NCI-H1436 treated with DMSO at 0.1 percent for 48 hours (cell line): ENCODE results near the gene SSR1.
A peak's percentile ranks its signal among the peaks of the same experiment; 100 is the strongest.

ENCODE experiments used
- DNase-seq: peaks from one replicate; lab custom pipeline; 2025; lab: John Stamatoyannopoulos, UW

Gene SSR1

GRCh38 chr6:7238900-7239589 lies 74.0 kb downstream of the SSR1 start:
- peak; percentile 80 for DNase-seq

DNA sequence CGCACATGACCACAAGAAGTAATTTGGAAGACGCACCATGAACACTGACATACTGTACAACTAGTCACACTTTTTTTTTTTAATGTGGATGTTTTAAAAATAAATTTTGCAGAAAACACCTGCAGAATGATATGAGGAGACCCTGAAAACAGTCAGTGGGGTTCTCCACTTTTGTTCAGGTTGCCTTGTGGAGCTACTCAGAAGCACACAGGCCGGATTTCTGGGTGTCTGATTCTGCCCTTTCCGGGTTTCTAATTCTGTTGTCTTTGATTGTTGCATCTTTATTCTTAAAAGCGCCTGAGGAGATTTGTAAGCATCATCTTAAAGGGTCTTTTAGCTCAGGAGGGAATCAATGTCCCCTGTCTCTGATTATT lies 74.5 kb downstream of the SSR1 start:
- no peak for DNase-seq

DNA sequence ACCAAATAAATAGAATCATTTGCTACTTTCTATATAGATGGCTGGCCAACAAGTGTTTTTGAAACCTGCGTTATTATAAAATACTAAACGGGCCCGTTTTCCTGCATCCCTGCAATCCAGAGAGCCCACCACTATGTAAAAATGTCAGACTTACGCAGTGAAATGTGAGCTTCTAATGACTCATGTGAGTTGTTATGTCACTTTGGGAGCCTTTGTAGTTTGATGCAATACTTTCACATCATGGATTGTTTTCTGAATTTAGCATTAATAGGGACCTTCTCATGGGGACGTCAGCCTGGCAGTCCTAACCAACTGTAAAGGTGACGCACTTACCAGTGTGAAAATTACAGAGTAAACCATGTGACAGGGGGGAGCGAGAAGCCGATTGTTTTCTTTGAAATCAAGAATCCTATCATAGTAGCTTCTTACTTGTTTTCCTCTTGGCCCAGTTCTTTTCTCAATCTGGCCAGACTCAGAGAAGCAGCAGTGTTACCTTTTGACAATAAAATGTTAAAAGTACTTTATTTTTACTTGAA lies 75.3 kb downstream of the SSR1 start:
- DNase-seq: no peak

- DNase-seq: no peak
Measured at GRCh38 chr6:7236306-7237209, 76.4 kb downstream of the SSR1 start.

DNA sequence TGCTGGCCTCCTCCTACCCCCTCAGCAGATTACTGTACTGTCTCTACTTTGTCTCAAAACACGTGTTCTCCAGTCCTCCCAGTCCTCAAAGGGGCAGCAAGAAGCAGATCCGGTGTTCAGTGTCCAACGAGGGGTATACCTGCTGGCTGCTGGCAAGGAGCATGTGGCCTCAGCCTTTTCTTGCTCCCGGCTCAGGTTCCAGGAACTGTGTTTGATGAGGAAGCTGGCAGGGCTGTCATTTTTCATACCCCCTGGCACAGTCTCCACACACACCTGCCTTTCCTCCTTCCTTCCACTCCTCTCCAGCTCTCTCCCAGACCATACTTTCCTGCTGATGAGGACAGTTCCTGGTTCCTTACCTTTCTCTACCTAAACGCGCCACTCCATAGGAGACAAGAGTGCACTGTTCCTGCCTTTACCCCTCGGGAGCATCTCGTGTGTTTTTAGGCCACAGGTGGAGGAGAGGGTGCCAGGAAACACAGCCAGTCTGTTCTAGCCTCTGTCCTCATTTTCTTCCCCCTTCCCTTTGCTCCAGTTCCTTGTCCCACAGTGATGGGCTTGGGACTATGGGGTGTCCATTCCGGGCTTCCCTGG lies 77.2 kb downstream of the SSR1 start:
- no peak for DNase-seq

- no peak for DNase-seq
Measured at GRCh38 chr6:7234547-7234946, 78.5 kb downstream of the SSR1 start.

GRCh38 chr6:7232351-7232750 lies 80.6 kb downstream of the SSR1 start:
- no peak for DNase-seq

- DNase-seq: no peak
Measured at GRCh38 chr6:7230956-7231713, 81.9 kb downstream of the SSR1 start.

DNA sequence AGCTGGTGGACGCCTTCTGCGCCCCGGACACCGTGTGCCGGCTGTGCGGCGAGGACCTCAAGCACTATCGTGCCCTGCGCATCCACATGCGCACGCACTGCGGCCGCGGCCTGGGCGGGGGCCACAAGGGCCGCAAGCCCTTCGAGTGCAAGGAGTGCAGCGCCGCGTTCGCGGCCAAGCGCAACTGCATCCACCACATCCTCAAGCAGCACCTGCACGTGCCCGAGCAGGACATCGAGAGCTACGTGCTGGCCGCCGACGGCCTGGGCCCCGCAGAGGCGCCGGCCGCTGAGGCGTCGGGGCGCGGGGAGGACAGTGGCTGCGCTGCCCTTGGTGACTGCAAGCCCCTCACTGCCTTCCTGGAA lies 82.7 kb downstream of the SSR1 start:
- no peak for DNase-seq

DNA sequence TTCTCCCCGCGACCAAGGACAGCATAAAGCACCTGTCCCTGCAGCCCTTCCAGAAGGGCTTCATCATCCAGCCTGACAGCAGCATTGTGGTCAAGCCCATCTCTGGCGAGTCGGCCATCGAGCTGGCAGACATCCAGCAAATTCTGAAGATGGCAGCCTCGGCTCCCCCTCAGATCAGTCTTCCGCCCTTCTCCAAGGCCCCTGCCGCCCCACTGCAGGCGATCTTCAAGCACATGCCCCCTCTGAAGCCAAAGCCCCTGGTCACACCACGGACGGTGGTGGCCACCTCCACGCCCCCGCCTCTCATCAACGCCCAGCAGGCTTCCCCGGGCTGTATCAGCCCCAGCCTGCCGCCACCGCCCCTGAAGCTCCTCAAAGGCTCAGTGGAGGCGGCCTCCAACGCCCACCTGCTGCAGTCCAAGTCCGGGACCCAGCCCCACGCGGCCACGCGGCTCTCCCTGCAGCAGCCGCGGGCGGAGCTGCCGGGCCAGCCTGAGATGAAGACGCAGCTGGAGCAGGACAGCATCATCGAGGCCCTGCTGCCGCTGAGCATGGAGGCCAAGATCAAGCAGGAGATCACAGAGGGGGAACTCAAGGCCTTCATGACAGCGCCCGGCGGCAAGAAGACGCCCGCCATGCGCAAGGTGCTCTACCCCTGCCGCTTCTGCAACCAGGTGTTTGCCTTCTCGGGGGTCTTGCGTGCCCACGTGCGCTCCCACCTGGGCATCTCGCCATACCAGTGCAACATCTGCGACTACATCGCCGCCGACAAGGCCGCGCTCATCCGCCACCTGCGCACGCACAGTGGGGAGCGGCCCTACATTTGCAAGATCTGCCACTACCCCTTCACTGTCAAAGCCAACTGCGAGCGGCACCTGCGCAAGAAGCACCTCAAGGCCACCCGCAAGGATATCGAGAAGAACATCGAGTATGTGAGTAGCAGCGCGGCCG lies 83.3 kb downstream of the SSR1 start:
- no peak for DNase-seq

DNA sequence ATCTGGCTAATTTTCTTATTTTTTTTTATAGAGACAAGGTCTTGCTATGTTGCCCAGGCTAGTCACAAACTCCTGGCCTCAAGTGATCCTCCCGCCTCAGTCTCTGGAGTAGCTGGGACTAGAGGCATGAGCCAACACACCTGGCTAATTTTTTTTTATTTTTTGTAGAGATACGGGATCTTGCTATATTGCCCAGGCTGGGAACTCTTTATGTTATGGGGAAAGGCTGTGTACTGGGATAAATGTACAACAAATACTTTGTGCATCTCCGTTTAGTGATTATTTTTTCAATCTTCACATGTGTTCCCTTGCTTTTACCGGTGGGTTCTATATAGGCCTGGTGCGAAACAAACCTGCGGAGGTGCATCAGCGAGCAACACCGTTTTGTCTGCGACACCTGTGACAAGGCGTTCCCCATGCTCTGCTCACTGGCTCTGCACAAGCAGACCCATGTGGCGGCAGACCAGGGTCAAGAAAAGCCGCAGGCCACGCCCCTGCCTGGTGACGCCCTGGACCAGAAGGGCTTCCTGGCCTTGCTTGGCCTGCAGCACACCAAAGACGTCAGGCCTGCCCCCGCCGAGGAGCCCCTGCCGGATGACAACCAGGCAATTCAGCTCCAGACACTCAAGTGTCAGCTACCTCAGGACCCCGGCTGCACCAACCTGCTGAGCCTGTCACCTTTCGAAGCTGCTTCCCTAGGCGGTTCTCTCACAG lies 84.2 kb downstream of the SSR1 start:
- DNase-seq: no peak

DNA sequence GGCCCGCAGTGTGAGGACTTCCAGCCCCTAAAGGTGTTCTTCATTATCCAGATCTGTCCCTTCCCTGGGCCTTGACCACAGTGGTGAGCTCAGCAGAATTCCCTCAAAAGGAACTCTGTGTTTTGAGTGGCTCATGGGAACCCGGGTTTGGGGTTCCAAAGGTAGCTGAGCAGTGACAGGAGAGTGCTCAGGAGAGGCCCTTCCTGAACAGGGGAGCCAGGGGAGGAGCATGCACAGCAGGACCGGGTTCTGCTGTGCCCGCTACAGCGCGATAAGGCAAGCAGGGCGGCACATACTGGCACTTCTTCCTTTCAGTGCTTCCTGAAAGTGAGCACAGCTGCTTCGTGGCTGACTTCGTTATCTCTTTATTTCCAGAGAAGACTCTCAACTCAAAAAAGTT lies 88.3 kb downstream of the SSR1 start:
- no peak for DNase-seq

GRCh38 chr6:7222197-7222596 lies 90.8 kb downstream of the SSR1 start:
- no peak for DNase-seq

- no peak for DNase-seq
Measured at GRCh38 chr6:7219310-7219709, 93.7 kb downstream of the SSR1 start.

DNA sequence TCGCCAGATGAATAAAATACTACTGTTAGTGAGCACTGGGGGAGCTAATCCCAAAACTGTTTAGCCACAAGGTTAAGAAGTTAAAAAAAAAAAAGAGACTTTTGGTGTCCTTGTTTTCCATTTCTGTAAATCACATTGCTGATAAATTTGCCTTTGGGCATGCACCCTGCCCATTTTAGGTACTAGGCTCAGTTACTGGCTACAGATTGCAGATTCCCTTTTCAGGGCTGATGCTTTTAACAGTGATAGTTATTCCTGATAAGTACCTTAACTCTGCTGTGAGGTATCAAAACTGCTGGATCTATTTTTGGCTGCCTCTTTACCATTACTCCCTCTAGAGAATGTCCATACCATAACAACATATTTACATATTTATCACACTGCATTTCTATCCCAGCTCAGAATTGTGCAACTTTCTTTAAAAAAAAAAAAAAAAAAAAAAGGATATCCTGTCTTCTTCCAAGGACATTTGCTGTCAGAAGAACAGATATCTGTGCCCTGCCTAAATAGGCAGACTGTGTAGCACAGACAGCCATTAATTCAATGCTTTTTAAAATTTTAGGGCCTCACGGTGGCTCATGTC lies 94.5 kb downstream of the SSR1 start:
- no peak for DNase-seq
